Astrocyte of the spinal cord (primary cell): ENCODE measurements around the gene SLC22A23.

ENCODE experiments used
- DNase-seq: peaks from one replicate; pipeline ENCODE4 v3.0.0; 2011; ENCODE audit warnings: low read depth, low spot score
- H3K4me3 ChIP-seq: 2 replicates; pipeline ENCODE4 v1.5.1; 2011; ENCODE audit warnings: low read depth, mild to moderate bottlenecking, low read length, moderate library complexity
- in situ Hi-C: cut with HindIII; loops from 2 replicates; pipeline ENCODE4 v1.10.0; 2017; ENCODE audit warnings: low sequenced_read_pairs
- TF ChIP-seq, protein P1 (sequence below): IDR thresholded peaks from 2 replicates; pipeline ENCODE4 v1.5.1; 2012; ENCODE audit warnings: low read depth, mild to moderate bottlenecking, low read length, inconsistent platforms

The SLC22A23 gene

DNA sequence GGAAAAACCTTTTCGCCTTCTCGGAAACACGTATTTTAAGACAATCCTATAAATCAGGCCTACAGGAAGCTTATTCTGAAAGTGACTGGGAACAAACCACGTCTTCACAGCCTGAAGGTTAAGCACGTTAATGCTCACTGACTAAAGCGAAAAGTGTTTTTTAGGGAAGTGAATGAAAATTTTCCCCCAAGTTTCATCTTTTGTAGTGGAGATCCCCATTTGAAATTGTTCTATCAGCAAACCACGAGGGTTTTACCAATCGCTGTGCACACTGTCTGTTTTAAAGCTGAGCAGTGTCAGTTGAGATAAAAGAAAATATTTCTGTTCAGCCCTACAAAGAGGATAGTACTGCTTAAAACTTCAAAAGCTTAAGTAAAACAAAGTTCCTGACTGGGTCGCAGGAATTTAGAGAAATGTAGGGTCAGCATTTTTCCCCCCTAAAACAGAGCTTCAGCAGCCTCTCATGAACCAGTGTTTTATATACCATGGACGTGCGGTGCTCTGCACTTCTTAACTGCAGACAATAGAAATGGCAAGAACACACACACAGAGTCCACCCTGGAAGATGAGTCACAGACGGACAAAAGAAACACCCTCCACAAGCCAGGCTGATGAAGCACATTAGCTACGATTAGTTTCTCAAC, 34.9 kb downstream of the SLC22A23 start:
- TF ChIP-seq, protein P1, sequence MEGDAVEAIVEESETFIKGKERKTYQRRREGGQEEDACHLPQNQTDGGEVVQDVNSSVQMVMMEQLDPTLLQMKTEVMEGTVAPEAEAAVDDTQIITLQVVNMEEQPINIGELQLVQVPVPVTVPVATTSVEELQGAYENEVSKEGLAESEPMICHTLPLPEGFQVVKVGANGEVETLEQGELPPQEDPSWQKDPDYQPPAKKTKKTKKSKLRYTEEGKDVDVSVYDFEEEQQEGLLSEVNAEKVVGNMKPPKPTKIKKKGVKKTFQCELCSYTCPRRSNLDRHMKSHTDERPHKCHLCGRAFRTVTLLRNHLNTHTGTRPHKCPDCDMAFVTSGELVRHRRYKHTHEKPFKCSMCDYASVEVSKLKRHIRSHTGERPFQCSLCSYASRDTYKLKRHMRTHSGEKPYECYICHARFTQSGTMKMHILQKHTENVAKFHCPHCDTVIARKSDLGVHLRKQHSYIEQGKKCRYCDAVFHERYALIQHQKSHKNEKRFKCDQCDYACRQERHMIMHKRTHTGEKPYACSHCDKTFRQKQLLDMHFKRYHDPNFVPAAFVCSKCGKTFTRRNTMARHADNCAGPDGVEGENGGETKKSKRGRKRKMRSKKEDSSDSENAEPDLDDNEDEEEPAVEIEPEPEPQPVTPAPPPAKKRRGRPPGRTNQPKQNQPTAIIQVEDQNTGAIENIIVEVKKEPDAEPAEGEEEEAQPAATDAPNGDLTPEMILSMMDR, result no peak
- no peak overlapping the region for H3K4me3 ChIP-seq
- in situ Hi-C loops, result no loop called here
- peak; percentile 83 for DNase-seq

DNA sequence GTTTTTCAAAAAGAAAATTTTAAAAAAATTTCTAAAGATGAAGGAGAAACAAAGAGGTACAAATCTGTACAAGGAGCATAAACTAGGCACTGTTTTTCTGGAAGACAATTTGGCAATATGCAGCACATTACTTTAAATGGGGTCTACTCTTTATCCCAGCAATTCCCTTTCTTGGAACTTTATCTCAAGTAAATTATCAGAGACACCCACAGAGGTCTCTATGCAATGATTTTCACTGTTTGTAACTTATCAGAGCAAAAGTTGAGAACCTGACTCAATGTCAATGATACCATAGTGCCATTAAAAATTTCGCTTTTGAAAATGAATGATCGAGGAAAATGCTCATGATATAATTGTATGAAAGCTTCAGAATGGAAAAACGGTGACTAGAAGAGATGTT, 35.7 kb downstream of the SLC22A23 start:
- DNase-seq, result no peak
- H3K4me3 ChIP-seq, result no peak overlapping the region
- TF ChIP-seq, protein P1, result no peak
- in situ Hi-C loops, result no loop called here

DNA sequence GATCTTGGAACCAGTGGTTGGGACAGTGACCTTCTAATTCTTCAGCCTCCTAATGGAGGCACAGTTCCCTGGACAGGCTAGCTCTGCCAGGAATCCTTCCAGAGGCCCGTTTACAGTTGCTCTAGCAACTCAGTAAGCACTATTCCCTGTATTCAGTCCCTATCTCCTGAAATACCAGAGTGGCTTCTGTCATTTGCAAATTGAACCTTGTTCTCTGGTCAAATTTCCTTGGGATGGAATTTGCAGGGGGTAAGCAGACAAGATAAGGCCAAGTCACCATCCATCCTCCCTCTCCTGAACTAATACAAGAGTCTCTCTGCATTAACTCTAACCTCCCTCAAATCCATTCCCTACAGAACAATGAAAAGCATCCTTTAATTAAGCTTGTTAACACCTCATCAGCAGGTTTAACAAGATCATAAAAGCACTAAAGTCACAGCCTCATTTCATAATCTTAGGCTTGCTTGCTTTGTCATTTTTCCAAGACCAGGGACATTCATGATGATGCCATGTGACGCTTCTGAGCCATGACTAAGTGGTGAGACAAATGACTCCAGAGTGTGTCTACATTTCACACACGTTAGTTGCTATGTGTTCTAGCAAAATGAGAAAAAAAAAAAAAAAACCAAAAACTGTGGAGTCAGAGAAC, 37.1 kb downstream of the SLC22A23 start:
- in situ Hi-C loops, result no loop called here
- no peak overlapping the region for H3K4me3 ChIP-seq
- DNase-seq, result peak; percentile 68
- TF ChIP-seq, protein P1, result no peak

DNA sequence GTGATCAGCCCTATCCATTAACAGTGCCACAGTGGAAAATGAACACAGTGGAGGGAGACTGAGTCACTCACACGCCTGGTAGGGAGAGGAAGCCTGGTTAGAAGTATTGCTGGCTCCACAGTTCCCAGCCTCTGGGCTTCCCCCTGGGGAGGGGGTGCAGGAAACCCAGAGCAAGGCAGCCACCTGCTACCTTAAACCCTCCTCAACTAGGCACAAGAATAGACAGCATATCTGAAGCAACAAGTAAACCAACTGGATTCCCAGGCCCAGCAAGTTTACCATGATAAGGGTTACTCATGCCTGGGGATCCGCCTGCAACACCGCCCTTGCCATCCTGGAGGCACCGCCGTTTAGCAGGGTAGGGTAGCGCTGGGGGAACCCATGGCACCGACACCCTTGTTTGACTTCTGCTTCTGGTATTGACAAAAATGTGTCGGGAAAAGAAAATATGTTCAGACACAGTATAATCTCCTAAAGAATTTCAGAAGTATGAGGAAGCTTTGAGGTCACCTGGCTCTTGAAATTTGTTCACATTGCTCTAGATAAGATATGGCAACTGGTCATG, 38.3 kb downstream of the SLC22A23 start:
- no peak for DNase-seq
- in situ Hi-C loops, result no loop called here
- TF ChIP-seq, protein P1, result no peak
- no peak overlapping the region for H3K4me3 ChIP-seq

DNA sequence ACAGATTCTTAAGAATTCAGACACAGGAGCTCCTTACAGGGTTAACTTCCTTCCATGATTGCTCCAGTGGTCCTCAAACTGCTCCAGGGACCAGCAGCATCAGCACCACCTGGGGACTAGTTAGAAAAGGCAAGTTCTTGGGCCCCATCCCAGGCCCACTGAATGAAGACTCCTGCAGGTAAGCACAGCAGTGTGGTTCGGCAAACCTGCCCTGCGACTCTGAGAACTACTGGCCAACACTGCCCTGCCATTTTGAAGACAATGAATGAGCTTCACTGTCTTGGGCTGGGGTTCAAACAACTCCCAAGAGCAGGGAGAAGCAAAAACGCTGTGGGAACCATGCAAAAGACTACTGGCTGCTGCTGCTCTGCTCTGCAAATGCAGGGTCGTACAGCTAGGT, 39.4 kb downstream of the SLC22A23 start:
- DNase-seq, result no peak
- in situ Hi-C loops, result no loop called here
- TF ChIP-seq, protein P1, result no peak
- no peak overlapping the region for H3K4me3 ChIP-seq

DNA sequence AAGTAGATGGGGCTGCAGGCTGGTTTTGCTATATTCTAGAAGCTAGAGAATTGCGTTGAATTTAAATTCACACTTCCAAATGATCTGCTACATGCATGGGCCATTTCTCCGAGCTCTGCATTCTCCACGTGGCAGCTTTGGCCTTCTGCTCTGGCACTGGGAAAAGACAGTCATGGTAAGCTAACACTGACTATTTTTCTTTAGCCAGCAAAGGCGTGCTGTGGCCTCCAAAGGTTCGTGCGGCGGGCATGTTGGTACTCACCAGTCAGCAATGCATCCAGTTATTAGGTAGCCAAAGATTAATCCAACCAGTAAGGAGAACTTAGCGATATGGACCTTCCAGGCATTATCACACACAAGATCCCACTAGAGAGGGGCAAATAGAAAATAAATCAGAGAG, 41.4 kb downstream of the SLC22A23 start:
- H3K4me3 ChIP-seq, result no peak overlapping the region
- in situ Hi-C loops, result no loop called here
- no peak for DNase-seq
- TF ChIP-seq, protein P1, result no peak
